RWPE2 (cell line): ENCODE measurements around the gene KRT1.

Experiments
- ATAC-seq: fragments of 200-7000 bp; cut with Tn5 transposase; 3 replicates; pipeline ENCODE4 v1.9.1; 2021; ENCODE audit warnings: low read depth
- DNase-seq: peaks from one replicate; pipeline ENCODE4 v3.0.0-alpha.2; 2020; ENCODE audit warnings: low spot score
- H3K27ac ChIP-seq: fragments of 450-650 bp; 2 replicates; pipeline ENCODE4 v1.5.1; 2017; ENCODE audit warnings: mild to moderate bottlenecking; ENCODE audit not compliant: poor library complexity, severe bottlenecking
- H3K27me3 ChIP-seq: fragments of 250-450 bp; sonication (Bioruptor Pico); 2 replicates; pipeline ENCODE4 v1.5.1; 2021; ENCODE audit warnings: mild to moderate bottlenecking, moderate library complexity; ENCODE audit not compliant: insufficient read depth, poor library complexity, severe bottlenecking
- H3K36me3 ChIP-seq: fragments of 250-450 bp; sonication (Bioruptor Pico); 2 replicates; pipeline ENCODE4 v1.5.1; 2020; ENCODE audit warnings: low read depth, mild to moderate bottlenecking, moderate library complexity
- H3K4me1 ChIP-seq: fragments of 250-450 bp; sonication (Bioruptor Pico); 2 replicates; pipeline ENCODE4 v1.5.1; 2021; ENCODE audit warnings: mild to moderate bottlenecking, moderate library complexity; ENCODE audit not compliant: insufficient read depth, poor library complexity, severe bottlenecking
- H3K4me3 ChIP-seq: fragments of 250-450 bp; sonication (Bioruptor Pico); 2 replicates; pipeline ENCODE4 v1.5.1; 2021; ENCODE audit warnings: mild to moderate bottlenecking, moderate library complexity; ENCODE audit not compliant: severe bottlenecking
- H3K9me3 ChIP-seq: fragments of 250-450 bp; sonication (Bioruptor Pico); 2 replicates; pipeline ENCODE4 v1.5.1; 2021; ENCODE audit warnings: mild to moderate bottlenecking, moderate library complexity; ENCODE audit not compliant: severe bottlenecking
- CTCF ChIP-seq: fragments of 450-650 bp; IDR thresholded peaks from one replicate; pipeline ENCODE4 v1.5.1; 2017; ENCODE audit warnings: mild to moderate bottlenecking, moderate library complexity; ENCODE audit not compliant: poor library complexity, severe bottlenecking

KRT1 gene

GRCh38 chr12:52667509-52667908 lies 12.7 kb downstream of the KRT1 start:
- ATAC-seq (no peak), DNase-seq (no peak)
- no peak for TF ChIP-seq CTCF
- Histone ChIP-seq H3K9me3 (no peaks in the 10 kb centered on the region), H3K36me3 (no peaks in the 10 kb centered on the region), H3K4me3 (no peak overlapping the region), H3K4me1 (peaks cover 5% of the 10 kb centered on the region), H3K27ac (no peak overlapping the region), H3K27me3 (no peaks in the 10 kb centered on the region)

- Histone ChIP-seq H3K4me3 (no peak overlapping the region), H3K27me3 (no peaks in the 10 kb centered on the region), H3K27ac (no peak overlapping the region), H3K9me3 (no peaks in the 10 kb centered on the region), H3K4me1 (no peaks in the 10 kb centered on the region), H3K36me3 (no peaks in the 10 kb centered on the region)
- ATAC-seq = no peak
- no peak for TF ChIP-seq CTCF
- no peak for DNase-seq
Measured at GRCh38 chr12:52666471-52666870, 13.7 kb downstream of the KRT1 start.

GRCh38 chr12:52663420-52663819 lies 16.8 kb downstream of the KRT1 start:
- Histone ChIP-seq H3K9me3 (no peaks in the 10 kb centered on the region), H3K27me3 (no peaks in the 10 kb centered on the region), H3K36me3 (no peaks in the 10 kb centered on the region), H3K4me3 (no peak overlapping the region), H3K4me1 (no peaks in the 10 kb centered on the region), H3K27ac (no peak overlapping the region)
- ATAC-seq (no peak), DNase-seq (no peak)
- no peak for TF ChIP-seq CTCF

- no peak overlapping the region for H3K4me3 ChIP-seq
- H3K27ac ChIP-seq = no peak overlapping the region
- no peaks in the 10 kb centered on the region for H3K27me3 ChIP-seq
- no peaks in the 10 kb centered on the region for H3K36me3 ChIP-seq
- H3K9me3 ChIP-seq = no peaks in the 10 kb centered on the region
- H3K4me1 ChIP-seq = no peaks in the 10 kb centered on the region
- DNase-seq = no peak
- no peak for ATAC-seq
- no peak for TF ChIP-seq CTCF
Measured at GRCh38 chr12:52662918-52663229, 17.3 kb downstream of the KRT1 start.

GRCh38 chr12:52662093-52662917 lies 17.9 kb downstream of the KRT1 start:
- ATAC-seq = no peak
- DNase-seq = no peak
- Histone ChIP-seq H3K4me3 (no peak overlapping the region), H3K36me3 (no peaks in the 10 kb centered on the region), H3K4me1 (no peaks in the 10 kb centered on the region), H3K9me3 (no peaks in the 10 kb centered on the region), H3K27me3 (no peaks in the 10 kb centered on the region), H3K27ac (no peak overlapping the region)
- TF ChIP-seq CTCF = no peak
